Melanocyte of skin (primary cell): ENCODE results near the gene HLX. TPM values are rescaled to one million over a fixed set of nuclear protein-coding genes. Genes with fewer than 3 reads are reported as not detected.

Experiments used
- total RNA-seq, 2 donors: library from RNA; depleted of rRNA; stranded (reverse); fragments of >200 nt; gene quantifications; 2 replicates each; pipeline ENCODE4 v1.2.3, GENCODE V29; 2012

HLX gene
- under 1 TPM in 1 of 2 donors, not detected in 1; 0.69 TPM for total RNA-seq

GRCh38 chr1:220879076-220879508 lies at the start of gene HLX:
Gene HLX, plus strand, starts transcription at chr1:220879443. Its CDS starts 415 bp downstream, at chr1:220879858.

Other genes with a start within 250 kb of the HLX start
- gene C1orf115, start 189.1 kb upstream of the HLX start, total RNA-seq, result 1 to 10 TPM in 1 of 2 donors, under 1 TPM in 1; 0.34 to 1.7 TPM
- 1 to 10 TPM; 5.2 to 5.3 TPM for gene MTARC2, start 131.1 kb upstream of the HLX start, total RNA-seq
- 1 to 10 TPM; 2.3 to 4.8 TPM for gene MTARC1, start 92.5 kb upstream of the HLX start, total RNA-seq